ENCODE data around the gene IL6.

GRCh38 chr7:22743014-22743413 lies 16.0 kb downstream of the IL6 start:
- no peak for TF ChIP-seq CTCF (IDR thresholded peaks at IDR 0.05)
- no peak for TF ChIP-seq POLR2AphosphoS2 (conservative IDR thresholded peaks at IDR 0.05; ENCODE audit: low read length)
- no peak for TF ChIP-seq POLR2A (IDR thresholded peaks at IDR 0.05; ENCODE audit: low read length)
- TF ChIP-seq USF2 (IDR thresholded peaks at IDR 0.05), result no peak
- TF ChIP-seq EP300 (IDR thresholded peaks at IDR 0.05), result no peak

All from A549 (cell line).